Measurements from ENCODE around the gene AFAP1.

The AFAP1 gene

GRCh38 chr4:7766086-7766485 lies 173.6 kb downstream of the AFAP1 start:
- no peak for DNase-seq

- DNase-seq = no peak
Measured at GRCh38 chr4:7765666-7766065, 174.0 kb downstream of the AFAP1 start.

DNA sequence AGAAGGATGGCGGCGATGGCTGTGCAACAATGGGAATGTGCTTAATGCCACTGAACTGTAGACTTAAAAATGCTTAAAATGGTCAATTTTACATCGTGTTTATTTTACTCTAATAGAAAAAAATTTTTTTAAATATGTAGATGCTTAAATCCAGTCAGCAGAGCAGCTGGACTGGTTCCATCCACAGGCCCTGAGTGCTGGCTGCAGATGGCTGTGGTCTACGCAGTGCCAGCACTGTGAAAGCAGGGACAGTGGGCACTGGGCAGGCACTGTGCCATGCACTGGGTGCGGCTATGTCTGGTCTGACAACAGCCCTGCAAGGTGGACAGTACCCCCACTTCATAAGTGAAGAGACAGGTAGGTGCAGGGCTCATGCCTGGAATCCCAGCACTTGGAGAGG lies 175.2 kb downstream of the AFAP1 start:
- DNase-seq = no peak

DNA sequence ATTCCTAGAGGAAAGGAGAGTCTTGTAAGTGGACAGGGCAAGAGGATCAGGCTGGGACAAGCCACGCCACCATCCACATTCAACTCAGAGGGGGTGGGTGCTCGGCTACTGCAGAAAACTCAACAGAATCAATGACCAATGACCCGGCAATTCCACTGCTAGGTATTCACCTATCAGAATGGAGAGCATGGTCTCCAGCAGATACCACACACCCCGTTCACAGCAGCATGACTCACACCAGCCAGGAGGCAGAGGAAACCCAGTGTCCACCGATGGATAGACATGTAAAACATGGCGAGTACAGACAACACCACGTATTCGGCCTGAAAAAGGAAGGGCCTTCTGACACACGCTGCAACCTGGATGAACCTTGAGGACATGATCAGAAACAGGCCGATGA lies 175.9 kb downstream of the AFAP1 start:
- DNase-seq = no peak

- no peak for DNase-seq
Measured at GRCh38 chr4:7763106-7763505, 176.6 kb downstream of the AFAP1 start.

- DNase-seq = no peak
Measured at GRCh38 chr4:7762376-7763030, 177.2 kb downstream of the AFAP1 start.

GRCh38 chr4:7761720-7762119 lies 177.9 kb downstream of the AFAP1 start:
- peak; percentile 27 for DNase-seq

GRCh38 chr4:7761312-7761711 lies 178.3 kb downstream of the AFAP1 start:
- DNase-seq = no peak

- DNase-seq = no peak
Measured at GRCh38 chr4:7760706-7761105, 179.0 kb downstream of the AFAP1 start.

DNA sequence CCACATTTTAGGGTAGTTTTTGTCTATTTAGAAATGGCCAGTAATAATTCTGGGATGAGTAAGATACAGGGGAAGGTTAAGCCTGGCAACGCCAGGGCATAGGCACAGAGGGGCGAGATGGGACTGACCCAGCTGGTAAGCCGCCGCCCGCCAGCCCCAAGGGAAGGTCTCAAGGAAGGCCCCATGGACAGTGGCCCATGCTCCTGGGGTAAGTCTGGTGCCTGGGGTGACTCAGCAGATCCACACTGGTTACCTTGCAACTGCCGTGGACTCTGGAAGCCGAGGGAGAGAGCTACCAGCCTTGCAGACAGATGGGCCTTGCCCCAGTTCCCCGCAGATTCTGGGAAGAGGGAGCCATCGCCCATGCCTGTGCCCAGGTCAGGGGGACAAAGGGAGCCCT lies 179.4 kb downstream of the AFAP1 start:
- DNase-seq = no peak

DNA sequence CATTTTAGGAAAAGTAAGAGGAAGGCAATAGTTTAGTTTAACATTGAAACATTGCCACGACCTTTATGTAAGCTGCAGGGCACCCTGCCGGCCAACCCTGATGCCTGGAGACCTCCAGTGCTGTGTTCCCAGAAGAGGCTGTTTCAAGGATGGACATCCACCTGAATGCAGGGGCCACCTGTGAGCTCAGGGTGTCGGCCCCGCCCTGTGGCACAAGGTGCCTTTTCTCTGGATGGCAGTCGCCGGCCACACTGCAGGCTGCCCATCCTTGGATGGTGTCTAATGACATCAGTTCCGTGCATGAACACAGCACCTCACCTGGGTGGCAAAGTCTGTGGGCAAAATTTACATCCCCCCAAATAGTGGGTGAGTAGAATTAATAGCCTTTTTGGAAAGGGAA lies 180.0 kb downstream of the AFAP1 start:
- DNase-seq = no peak

GRCh38 chr4:7759216-7759615 lies 180.4 kb downstream of the AFAP1 start:
- DNase-seq = no peak

GRCh38 chr4:7758476-7758875 lies 181.2 kb downstream of the AFAP1 start:
- DNase-seq = no peak

DNA sequence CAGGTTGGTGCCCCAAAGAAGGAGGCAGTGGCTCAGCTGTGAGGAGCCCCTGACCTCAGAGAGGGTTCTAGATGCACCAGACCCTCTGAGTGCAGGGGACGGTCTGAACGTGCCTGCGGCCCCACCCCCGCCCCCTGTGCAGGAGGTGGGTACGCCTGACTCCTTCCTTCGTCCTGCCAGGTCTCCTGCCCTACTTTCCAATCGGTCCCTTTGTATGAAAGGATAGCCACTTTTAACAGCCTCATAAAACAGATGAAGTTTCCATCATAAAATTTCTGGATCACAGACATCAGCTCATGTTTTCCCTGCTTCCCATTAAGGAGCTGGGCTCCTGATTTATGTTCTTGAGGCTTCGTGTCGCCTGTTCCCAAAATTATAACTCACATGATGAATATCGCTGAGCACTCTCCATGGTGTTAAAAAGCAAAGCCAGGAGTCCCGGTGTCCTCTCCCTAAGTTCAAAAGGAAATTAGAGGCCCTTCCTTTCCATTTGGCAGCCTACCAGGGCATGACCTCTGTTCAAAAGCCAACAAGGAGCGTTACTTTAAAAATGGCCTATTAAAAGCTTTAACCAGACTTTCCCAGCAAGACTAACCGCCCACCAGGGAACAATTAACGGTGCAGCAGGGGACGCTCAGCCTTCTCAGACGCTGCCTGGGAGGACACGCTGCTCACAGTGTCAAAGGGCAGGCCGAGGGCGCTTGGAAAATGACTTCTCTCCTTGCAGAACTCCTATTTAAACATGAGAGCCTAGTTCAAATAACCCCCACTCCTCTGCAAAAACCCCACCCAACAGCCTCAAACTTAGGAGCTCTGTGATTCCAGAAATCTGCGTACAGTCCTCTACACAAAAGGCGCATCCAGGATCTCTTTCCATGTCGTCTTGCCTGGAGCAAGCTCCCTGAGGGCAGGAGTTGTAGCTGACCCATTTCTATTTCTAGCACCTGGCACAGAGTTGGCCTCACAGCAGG lies 181.9 kb downstream of the AFAP1 start:
- DNase-seq = no peak

DNA sequence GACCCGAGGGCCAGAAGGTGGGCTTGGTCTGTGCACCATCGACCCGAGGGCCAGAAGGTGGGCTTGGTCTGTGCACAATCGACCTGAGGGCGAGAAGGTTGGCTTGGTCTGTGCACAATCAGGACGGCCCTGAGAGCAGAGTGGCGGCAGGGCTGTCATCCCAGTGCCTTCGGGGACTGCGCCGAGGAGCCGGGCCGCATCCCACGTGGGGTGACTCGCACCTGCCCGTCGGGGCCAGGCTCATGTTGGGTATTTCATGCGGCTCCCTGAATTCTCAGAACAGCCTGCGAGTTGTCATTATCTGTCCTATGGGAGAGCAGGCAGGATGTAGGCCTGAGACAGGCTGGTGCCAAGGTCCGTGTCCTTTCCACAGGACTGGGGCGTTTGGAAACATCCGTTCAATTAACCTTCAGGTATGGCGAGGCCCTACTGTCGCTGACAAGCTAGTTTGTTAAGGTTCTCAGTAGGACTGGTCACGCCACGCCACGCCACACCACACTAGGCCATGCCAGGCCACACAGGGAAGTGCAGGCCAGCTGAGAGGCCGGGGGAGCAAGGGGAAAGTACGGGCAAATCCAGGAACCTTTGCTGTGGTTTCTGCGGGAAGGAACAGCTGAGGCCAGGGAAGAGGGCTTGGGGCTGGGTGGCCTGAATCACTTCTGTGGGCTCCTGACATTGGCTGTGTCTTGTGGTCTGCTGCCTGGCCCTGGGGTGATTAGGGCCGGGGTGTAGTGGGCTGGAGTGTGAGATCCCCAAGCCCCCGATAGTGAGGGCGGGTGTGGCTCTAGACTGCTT lies 182.9 kb downstream of the AFAP1 start:
- DNase-seq = no peak

DNA sequence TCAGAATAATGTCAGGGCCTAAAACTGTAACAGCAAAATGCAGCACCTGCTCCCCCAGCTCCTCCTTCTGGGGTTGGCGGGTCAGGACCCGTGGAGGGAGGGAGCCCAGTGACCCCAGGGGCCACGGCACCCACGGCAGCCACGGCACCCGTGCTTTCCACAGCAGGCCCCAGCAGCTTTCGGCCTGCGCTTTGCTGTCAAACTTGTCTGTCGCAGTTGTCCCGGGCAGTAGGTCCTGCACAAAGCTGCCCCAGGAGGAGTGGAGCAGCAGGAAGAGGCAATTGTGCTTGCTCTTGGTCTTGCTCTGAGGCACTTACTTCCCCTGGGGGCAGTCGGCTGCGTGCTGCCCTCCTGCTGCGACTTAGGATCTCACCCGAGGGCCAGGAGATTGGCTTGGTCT lies 183.6 kb downstream of the AFAP1 start:
- no peak for DNase-seq

GRCh38 chr4:7755561-7755960 lies 184.1 kb downstream of the AFAP1 start:
- no peak for DNase-seq

- DNase-seq = no peak
Measured at GRCh38 chr4:7754565-7755262, 184.9 kb downstream of the AFAP1 start.

DNA sequence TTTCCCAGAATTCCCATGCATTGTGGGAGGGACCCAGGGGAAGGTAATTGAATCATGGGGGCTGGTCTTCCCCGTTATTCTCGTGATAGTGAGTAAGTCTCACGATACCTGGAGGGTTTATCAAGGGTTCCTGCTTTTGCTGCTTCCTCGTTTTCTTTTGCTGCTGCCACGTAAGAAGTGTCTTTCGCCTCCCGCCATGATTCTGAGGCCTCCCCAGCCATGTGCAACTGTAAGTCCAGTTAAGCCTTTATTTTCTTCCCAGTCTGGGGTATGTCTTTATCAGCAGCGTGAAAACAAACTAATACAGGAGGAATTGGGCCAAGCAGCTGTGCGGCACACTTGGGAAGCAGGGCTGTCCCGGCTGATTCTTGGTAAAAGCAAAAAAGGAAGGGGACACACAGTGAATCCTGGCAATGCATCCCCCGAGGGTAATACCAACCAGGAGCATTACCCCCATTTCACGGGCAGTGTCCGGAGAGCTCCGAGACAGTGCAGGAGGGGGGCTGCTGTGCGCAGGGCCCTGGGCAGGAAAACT lies 185.7 kb downstream of the AFAP1 start:
- no peak for DNase-seq

GRCh38 chr4:7753271-7753670 lies 186.4 kb downstream of the AFAP1 start:
- DNase-seq = no peak

DNA sequence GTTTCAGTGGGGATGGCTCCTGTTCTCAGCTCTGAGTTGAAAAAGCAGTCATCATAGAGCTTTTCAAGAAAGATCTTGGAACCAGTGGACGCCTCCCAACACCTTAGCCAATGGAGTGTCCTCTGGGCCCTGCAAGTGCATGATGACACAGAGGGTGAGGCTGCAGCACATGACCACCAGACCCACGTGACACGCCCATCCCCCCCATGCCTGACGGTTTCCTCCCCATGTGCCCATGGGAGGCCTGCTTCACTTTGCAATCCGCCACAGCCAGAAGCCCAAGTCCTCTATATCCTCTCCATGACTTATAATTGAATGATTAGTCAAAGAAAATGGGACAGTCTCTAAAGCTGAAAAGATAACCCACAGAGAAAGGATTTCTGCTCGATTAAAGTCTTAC lies 187.0 kb downstream of the AFAP1 start:
- DNase-seq = no peak

GRCh38 chr4:7750972-7751371 lies 188.7 kb downstream of the AFAP1 start:
- no peak for DNase-seq

DNA sequence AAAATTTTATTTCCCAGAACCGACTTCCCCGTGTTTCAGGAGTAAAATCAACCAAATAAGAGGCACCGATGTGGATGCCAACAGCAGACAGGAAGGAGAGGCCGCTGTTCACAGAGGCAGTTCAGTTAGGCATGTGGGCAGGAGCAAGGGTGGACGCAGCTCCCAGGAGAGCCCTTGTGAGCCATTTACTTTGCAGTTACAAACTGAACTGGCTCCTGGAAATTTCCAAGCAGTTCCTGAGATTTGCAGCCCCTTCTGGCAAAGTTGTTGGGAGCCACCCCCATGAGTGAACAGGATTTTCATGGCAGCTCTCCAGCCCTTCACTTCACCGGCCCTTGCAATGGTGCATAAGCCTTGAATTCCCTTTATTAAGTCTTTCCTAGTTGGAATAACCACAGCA lies 189.1 kb downstream of the AFAP1 start:
- no peak for DNase-seq

All from NCI-H69 (cell line).